Stimulated activated effector memory CD8-positive, alpha-beta T cell treated with anti-CD3 and anti-CD28 coated beads, Interleukin-12 subunit alpha, Interleukin-12 subunit beta, amount 100 ng/mL, for 72 hours (primary cell): ENCODE results near the gene MYO19.

Source experiments
- ATAC-seq: fragments of 150-1000 bp; cut with Tn5 transposase; 2 replicates; pipeline ENCODE4 v1.10.0; 2021
- DNase-seq, 2 donors: peaks; one replicate each; pipeline ENCODE4 v3.0.0; 2021 to 2022; ENCODE audit warnings: low spot score in 2 of 2
- H3K27ac Mint-ChIP-seq: one replicate; pipeline ENCODE4 v1.8.0; 2022; ENCODE audit warnings: mild to moderate bottlenecking, mixed read lengths
- H3K36me3 Mint-ChIP-seq: one replicate; pipeline ENCODE4 v1.8.0; 2022; ENCODE audit warnings: mild to moderate bottlenecking, mixed read lengths
- H3K4me1 Mint-ChIP-seq: one replicate; pipeline ENCODE4 v1.8.0; 2022; ENCODE audit warnings: mixed read lengths
- H3K4me3 Mint-ChIP-seq: one replicate; pipeline ENCODE4 v1.8.0; 2022; ENCODE audit warnings: mild to moderate bottlenecking, mixed read lengths
- H3K9me3 Mint-ChIP-seq: one replicate; pipeline ENCODE4 v1.8.0; 2022; ENCODE audit warnings: mixed read lengths

The MYO19 gene, protein sequence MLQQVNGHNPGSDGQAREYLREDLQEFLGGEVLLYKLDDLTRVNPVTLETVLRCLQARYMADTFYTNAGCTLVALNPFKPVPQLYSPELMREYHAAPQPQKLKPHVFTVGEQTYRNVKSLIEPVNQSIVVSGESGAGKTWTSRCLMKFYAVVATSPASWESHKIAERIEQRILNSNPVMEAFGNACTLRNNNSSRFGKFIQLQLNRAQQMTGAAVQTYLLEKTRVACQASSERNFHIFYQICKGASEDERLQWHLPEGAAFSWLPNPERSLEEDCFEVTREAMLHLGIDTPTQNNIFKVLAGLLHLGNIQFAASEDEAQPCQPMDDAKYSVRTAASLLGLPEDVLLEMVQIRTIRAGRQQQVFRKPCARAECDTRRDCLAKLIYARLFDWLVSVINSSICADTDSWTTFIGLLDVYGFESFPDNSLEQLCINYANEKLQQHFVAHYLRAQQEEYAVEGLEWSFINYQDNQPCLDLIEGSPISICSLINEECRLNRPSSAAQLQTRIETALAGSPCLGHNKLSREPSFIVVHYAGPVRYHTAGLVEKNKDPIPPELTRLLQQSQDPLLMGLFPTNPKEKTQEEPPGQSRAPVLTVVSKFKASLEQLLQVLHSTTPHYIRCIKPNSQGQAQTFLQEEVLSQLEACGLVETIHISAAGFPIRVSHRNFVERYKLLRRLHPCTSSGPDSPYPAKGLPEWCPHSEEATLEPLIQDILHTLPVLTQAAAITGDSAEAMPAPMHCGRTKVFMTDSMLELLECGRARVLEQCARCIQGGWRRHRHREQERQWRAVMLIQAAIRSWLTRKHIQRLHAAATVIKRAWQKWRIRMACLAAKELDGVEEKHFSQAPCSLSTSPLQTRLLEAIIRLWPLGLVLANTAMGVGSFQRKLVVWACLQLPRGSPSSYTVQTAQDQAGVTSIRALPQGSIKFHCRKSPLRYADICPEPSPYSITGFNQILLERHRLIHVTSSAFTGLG

DNA sequence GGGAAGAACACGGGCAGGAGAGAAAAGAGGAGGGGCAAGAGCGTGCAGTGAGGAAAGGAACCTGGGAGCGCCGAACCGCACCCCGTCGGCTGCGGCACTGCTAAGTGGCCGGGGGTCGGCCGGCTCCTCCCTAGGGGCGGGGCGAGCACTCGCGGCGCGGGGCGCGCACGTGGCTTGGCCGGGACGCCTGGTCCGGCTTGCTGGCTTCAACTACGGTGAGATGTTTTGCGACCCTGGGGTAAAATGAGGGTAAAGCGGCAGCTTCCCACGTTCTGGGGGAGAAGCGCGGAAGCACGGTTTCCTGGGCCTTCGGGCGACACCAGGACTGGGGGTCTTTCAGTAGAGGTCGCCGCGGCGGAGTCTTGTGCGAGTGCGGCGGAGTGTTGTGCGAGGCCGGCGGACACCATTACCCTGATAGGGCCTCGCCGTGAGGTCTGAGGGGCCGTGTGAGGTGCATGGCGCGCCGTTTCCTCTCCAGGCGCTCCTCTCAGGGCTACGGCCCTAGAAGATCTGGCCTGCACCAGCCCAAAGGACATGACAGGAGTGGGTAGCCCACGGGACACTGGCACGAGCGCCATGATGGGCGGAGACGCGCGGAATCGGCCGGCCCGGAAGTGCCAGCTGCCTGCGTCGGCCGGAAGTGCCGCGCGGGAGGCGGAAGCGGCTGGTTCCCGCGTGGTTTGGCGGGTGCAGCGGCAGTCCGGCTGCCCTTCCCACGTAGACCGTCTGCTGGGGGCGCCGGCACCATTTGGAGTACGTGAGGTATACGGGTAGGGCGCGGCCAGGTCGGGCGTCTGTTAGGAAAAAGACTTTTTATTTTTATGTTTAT lies at the start of gene MYO19, which contains the start of gene PIGW:
Gene MYO19 (minus strand): TSS at position 29 of the 829 bp plus-strand sequence. CDS start 2,330 bp downstream, outside the sequence.
Gene PIGW (plus strand): TSS at position 148 of the 829 bp plus-strand sequence. CDS start 2,115 bp downstream, outside the sequence.
- Mint-ChIP-seq H3K4me1 (peaks cover 35% of the 10 kb centered on the region), H3K36me3 (peaks cover 89% of the 10 kb centered on the region), H3K27ac (peak within 1 kb of the TSS; percentile 97), H3K9me3 (no peaks in the 10 kb centered on the region), H3K4me3 (peak within 1 kb of the TSS; percentile 98)
- DNase-seq (peak; percentile 77 to 92), ATAC-seq (peak; percentile 90)

DNA sequence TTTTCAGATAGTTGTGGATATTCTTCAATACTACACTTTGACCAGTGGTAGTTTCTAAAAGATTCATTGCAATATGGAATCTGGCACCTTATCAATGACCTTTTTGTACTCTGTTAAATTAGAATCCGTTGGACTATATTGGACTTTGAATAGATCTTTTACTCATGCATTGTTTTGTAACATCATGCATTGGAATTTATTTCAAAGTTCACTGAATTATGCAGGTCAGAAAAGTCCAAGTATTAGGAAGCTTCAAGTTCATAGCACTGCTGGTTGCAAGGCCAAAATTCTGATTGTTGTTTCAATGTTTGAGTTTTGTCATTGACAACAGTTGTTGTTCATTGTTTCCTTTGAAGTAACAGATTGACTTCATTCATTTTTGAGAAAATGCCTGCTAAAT lies 49.1 kb upstream of the MYO19 start:
- no peak overlapping the region for H3K4me3 Mint-ChIP-seq
- DNase-seq (no peak), ATAC-seq (no peak)
- H3K36me3 Mint-ChIP-seq = peaks cover 100% of the 10 kb centered on the region
- no peaks in the 10 kb centered on the region for H3K9me3 Mint-ChIP-seq
- H3K4me1 Mint-ChIP-seq = no peaks in the 10 kb centered on the region
- no peak overlapping the region for H3K27ac Mint-ChIP-seq

DNA sequence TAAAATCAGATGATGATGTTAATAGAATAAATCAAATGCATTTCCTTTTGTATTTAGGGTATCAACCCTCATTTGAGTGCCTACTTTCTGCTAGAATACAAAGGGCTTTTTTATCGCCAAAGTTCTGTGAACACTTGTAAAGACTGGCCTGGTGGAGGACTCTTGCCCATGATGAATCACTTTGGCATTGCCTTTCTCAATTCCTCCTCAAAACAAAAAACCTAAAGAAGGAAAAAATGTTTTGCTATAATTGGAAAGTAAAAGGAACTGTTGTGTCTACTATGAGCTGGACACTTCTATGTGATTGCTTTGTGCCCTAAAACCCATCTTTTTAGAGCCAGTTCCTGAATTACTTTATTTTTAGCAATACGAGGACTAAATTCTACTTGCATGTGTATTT lies 44.0 kb upstream of the MYO19 start:
- peaks cover 96% of the 10 kb centered on the region for H3K36me3 Mint-ChIP-seq
- no peak overlapping the region for H3K4me3 Mint-ChIP-seq
- peaks cover 9% of the 10 kb centered on the region for H3K4me1 Mint-ChIP-seq
- ATAC-seq = no peak
- DNase-seq = no peak
- no peaks in the 10 kb centered on the region for H3K9me3 Mint-ChIP-seq
- H3K27ac Mint-ChIP-seq = no peak overlapping the region

GRCh38 chr17:36576793-36577192 lies 42.1 kb upstream of the MYO19 start:
- ATAC-seq (no peak), DNase-seq (no peak)
- Mint-ChIP-seq H3K9me3 (no peaks in the 10 kb centered on the region), H3K4me1 (peaks cover 9% of the 10 kb centered on the region), H3K4me3 (no peak overlapping the region), H3K36me3 (peaks cover 96% of the 10 kb centered on the region), H3K27ac (no peak overlapping the region)

- no peak for DNase-seq
- no peak overlapping the region for H3K27ac Mint-ChIP-seq
- peaks cover 9% of the 10 kb centered on the region for H3K4me1 Mint-ChIP-seq
- no peaks in the 10 kb centered on the region for H3K9me3 Mint-ChIP-seq
- ATAC-seq = no peak
- H3K4me3 Mint-ChIP-seq = no peak overlapping the region
- H3K36me3 Mint-ChIP-seq = peaks cover 96% of the 10 kb centered on the region
These were observed 40.4 kb upstream of the MYO19 start for GRCh38 chr17:36575028-36575427.

DNA sequence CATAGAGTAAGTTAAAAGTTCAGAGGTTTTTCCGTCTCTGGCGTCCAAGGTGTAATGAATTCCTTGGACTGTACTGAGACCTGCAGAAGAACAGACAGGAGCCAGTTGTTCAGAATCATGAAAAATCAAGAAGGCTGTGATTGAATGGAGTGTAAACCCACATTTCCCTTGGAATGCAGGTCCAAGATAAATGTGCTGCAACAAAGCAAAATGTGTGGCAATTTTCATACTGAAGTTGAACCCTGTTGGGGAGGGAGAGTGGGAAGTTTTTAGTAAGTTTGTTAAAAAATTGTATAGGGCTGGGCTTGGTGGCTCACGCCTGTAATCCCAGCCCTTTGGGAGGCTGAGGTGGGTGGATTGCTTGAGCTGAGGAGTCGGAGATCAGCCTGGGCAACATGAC lies 31.4 kb upstream of the MYO19 start:
- Mint-ChIP-seq H3K4me3 (no peak overlapping the region), H3K4me1 (peaks cover 12% of the 10 kb centered on the region), H3K27ac (no peak overlapping the region), H3K9me3 (no peaks in the 10 kb centered on the region), H3K36me3 (peaks cover 100% of the 10 kb centered on the region)
- no peak for DNase-seq
- no peak for ATAC-seq

GRCh38 chr17:36553459-36553858 lies 18.8 kb upstream of the MYO19 start:
- no peak for ATAC-seq

GRCh38 chr17:36550491-36551417 lies 16.1 kb upstream of the MYO19 start:
- H3K9me3 Mint-ChIP-seq = no peaks in the 10 kb centered on the region
- peak overlapping the region; percentile 23 for H3K4me3 Mint-ChIP-seq
- ATAC-seq = peak; percentile 50
- peaks cover 100% of the 10 kb centered on the region for H3K36me3 Mint-ChIP-seq
- H3K4me1 Mint-ChIP-seq = peaks cover 33% of the 10 kb centered on the region
- DNase-seq = no peak
- H3K27ac Mint-ChIP-seq = peak overlapping the region; percentile 48

More at GRCh38 chr17:36553459-36553858, 18.8 kb upstream of the MYO19 start:
- DNase-seq = no peak
- Mint-ChIP-seq H3K4me3 (no peak overlapping the region), H3K9me3 (no peaks in the 10 kb centered on the region), H3K27ac (no peak overlapping the region), H3K4me1 (peaks cover 37% of the 10 kb centered on the region), H3K36me3 (peaks cover 100% of the 10 kb centered on the region)

DNA sequence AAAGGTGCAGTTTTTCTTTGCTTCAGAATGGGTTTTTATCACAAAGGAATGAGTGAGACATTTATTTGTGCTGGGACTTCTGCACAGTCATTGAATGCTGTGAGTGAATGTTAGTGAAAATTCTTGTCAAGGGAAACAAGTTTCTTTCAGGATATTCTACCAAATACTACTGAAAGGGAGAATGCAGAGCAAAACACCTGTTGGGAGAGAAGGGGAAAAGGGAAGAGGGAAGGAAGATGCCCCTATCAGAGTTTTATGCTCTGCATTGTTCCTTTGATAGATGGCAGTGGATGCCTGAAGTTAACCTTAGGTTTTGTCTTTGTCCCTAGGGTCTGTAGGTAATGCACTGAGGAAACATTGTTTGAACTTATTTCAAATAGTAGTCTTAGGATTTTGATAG lies 13.1 kb upstream of the MYO19 start:
- Mint-ChIP-seq H3K4me3 (peak overlapping the region; percentile 98), H3K27ac (peak overlapping the region; percentile 35), H3K9me3 (no peaks in the 10 kb centered on the region), H3K4me1 (peaks cover 30% of the 10 kb centered on the region), H3K36me3 (peaks cover 89% of the 10 kb centered on the region)
- ATAC-seq = no peak
- no peak for DNase-seq

GRCh38 chr17:36546418-36547093 lies 11.9 kb upstream of the MYO19 start:
- no peaks in the 10 kb centered on the region for H3K9me3 Mint-ChIP-seq
- ATAC-seq (no peak), DNase-seq (no peak)
- H3K27ac Mint-ChIP-seq = peak overlapping the region; percentile 98
- peaks cover 76% of the 10 kb centered on the region for H3K36me3 Mint-ChIP-seq
- peaks cover 30% of the 10 kb centered on the region for H3K4me1 Mint-ChIP-seq
- H3K4me3 Mint-ChIP-seq = peak overlapping the region; percentile 98

GRCh38 chr17:36545465-36546417 lies 11.1 kb upstream of the MYO19 start:
- ATAC-seq = peak; percentile 87
- peak overlapping the region; percentile 98 for H3K4me3 Mint-ChIP-seq
- H3K27ac Mint-ChIP-seq = peak overlapping the region; percentile 98
- no peaks in the 10 kb centered on the region for H3K9me3 Mint-ChIP-seq
- peaks cover 26% of the 10 kb centered on the region for H3K4me1 Mint-ChIP-seq
- H3K36me3 Mint-ChIP-seq = peaks cover 71% of the 10 kb centered on the region
- DNase-seq = peak; percentile 94 to 98

DNA sequence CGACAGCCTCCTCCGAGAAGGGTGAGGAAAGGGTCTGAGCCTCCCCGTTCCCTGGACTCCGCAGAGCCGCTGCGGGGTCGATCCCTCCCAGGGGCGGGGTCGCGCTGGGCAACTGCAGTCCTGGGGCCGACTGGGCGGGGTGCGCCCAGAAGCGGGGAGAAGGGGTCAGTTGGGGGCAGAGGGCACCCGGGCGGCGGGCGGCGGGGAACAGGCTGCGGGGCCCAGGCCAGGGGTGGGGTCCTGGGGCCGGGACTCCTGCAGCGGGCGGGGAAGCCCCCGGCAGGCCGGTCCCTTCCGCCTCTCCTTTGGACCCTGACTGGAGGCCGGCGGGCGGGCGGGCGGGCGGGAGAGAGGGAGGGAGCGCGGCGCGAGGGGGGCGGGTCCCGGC lies 10.4 kb upstream of the MYO19 start:
- no peaks in the 10 kb centered on the region for H3K9me3 Mint-ChIP-seq
- H3K36me3 Mint-ChIP-seq = peaks cover 71% of the 10 kb centered on the region
- peak overlapping the region; percentile 98 for H3K4me3 Mint-ChIP-seq
- H3K27ac Mint-ChIP-seq = peak overlapping the region; percentile 98
- peaks cover 20% of the 10 kb centered on the region for H3K4me1 Mint-ChIP-seq
- ATAC-seq = peak; percentile 56
- DNase-seq = no peak
